ENCODE measurements around the gene ZNF146.
"Not testable (repeated sequence)": the region's sequence is repeated elsewhere in the genome, so short reads cannot be mapped to it uniquely, and the experiment has no call there.

ZNF146 gene

DNA sequence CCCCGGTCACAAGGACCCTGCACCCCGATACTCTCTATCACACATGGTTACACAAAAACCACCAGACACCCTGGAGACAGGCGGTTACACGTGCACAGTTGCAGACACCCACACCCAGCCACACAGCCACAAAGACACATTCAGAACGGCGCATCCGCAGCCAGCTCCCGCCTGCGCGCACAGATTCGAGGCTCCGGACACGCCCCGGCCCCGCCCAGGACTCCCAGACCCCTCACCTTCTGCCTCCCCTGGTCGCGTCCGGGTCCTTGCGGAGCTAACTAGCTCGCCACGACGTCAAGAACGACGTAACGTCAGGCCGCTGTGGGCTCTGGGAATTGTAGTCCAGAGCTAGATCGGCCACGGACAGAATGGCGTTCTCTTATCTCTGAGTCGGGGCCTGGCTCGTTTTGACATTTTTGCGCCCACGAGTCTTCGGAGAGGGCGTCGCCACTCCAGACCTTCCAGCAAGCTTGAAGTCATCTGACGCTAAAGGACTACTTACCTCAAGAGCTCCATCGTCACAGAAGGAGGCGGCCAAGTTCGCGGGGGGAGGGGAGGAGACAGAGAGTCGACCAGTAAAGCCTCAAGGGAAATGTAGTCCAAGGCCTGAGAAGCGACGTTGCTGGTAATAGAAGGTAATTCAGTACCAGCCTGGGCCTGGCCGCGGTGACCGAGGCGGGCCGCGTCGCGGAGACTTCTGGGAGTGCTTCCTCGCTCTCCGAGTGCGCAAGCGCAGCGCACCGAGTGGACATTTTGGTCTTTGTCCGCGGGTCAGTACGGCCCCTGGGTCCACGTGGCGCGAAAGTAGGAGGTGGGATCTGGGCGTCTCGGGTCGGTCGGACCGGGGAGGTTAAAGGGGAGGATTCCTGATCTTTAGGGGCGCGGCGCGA lies at the start of gene ZNF146, which contains the start of gene ZNF565:
Gene ZNF146, plus strand, starts transcription at position 721 of the 890 bp plus-strand sequence. CDS start 21,335 bp downstream, outside the sequence.
Gene ZNF565, minus strand, starts transcription at position 280 of the 890 bp plus-strand sequence. CDS start 12,680 bp downstream, outside the sequence.
- DNase-seq = peak; percentile 98

DNA sequence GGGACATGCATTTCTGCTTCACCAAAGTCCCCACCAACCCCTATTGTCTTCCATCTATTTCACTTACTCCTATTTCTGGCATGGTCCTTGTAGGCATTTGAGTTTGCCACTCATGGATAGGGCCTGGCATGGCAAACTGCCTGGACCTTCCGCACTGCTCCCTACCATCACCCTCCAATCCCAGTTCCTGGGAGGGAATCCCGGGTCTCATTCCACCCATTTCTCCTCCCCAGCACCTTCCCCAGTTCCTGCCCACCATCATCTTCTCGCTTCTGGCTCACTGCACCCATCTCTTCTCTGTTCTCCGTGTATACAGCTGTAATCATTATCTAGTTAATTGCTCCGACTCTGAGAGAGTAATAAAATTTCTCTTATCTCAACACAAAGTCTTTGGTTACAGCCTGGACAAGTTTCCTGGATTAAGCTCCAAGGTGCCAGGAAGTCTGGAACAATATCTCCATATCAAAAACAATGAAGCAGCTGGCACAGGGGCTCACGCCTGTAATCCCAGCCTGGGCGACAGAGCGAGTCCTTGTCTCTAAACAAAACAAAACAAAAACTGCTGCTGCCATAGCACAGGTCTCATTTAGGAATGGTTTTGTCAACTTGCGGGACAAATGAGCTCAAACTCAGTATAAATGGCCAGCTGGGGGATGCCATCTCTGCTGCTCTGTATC lies 45.7 kb upstream of the ZNF146 start:
- DNase-seq = no peak

DNA sequence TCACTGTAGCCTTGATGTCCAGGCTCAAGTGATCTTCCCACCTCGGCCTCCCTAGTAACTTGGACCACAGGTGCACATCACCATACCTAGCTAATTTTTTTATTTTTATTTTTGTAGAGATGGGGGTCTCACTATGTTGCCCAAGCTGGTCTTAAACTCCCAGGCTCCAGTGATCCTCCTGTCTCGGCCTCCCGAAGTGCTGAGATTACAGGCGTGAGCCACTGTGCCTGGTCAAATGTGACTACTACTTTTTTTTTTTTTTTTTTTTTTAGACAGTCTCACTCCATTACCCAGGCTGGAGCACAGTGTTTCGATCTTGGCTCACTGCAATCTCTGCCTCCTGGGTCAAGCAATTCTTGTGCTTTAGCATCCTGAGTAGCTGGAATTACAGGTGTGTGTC lies 42.1 kb upstream of the ZNF146 start:
- no peak for DNase-seq

DNA sequence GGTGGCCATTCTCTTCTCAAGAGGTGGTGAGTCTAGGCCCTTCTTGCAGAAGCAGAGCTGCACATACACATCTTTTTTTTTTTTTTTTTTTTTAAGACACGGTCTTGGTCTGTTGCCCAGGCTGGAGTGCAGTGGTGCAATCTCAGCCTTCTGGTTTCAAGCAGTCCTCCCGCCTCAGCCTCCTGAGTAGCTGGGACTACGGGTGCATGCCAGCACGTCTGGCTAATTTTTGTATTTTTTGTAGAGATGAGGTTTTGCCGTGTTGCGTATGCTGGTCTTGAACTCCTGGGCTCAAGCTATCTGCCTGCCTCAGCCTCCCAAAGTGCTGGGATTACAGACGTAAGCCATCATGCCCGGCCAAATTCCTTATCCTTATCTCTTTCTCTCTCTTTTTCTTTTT lies 41.1 kb upstream of the ZNF146 start:
- not testable (repeated sequence) for DNase-seq

DNA sequence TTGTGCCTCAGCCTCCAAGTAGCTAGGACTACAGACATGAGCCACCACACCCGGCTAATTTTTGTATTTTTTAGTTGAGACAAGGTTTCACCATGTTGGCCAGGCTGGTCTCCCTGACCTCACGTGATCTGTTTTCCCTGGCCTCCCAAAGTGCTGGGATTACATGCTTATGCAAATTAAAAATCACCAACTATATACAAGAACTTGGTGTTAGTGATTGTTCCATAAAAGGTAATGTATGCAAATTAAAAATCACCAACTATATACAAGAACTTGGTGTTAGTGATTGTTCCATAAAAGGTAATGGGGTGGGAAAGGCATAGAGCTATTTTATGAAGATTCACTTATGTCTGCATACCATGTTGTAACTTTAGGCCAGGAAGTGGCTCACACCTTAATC lies 35.8 kb upstream of the ZNF146 start:
- DNase-seq = not testable (repeated sequence)

DNA sequence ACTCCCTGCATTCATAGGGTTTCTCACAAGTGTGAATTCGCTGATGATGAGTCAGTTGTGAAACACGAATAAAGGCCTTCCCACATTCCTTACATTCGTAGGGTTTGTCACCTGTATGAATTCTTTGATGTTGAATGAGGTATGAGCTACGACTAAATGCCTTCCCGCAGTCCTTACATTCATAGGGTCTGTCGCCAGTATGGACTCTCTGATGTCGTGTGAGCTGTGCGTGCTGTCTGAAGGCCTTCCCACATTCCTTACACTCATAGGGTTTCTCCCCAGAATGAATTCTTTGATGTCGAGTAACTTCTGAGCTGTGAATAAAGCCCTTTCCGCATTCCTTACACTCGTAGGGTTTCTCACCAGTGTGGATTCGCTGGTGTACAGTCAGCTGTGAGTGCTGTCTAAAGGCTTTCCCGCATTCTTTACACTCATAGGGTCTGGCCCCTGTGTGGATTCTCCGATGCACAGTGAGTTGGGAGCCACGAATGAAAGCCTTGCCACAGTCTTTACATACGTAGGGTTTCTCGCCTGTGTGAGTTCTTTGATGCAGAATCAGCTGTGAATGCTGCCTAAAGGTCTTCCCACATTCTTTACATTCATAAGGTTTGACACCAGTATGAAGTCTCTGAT lies 32.2 kb upstream of the ZNF146 start:
- DNase-seq = no peak

DNA sequence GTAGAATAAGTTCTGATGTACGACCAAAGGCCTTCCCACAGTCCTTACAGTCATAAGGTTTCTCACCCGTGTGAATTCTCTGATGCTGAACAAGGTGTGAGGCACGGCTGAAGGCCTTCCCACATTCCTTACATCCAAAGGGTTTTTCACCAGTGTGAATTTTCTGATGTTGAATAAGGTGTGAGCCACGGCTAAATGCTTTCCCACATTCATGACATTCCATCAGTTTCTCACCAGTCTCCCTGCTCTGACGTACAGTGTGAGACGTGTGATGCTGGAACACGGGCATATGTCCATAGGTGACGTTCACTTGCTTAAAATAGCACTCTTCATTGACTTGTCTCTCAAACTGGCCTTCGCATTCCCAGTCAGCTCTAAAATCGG lies 31.7 kb upstream of the ZNF146 start:
- no peak for DNase-seq

DNA sequence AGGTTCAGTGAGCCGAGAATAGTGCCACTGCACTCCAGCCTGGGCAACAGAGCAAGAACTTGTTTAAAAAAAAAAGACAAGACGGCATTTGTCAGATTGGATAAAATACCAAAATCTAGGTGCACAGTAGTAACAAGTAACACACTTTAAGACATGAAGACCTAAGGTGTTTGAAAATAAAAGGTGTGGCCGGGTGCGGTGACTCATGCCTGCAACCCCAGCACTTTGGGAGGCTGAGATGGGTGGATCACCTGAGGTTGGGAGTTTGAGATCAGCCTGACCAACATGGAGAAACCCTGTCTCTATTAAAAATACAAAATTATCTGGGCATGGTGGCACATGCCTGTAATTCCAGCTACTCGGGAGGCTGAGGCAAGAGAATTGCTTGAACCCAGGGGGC lies 28.2 kb upstream of the ZNF146 start:
- DNase-seq = not testable (repeated sequence)

DNA sequence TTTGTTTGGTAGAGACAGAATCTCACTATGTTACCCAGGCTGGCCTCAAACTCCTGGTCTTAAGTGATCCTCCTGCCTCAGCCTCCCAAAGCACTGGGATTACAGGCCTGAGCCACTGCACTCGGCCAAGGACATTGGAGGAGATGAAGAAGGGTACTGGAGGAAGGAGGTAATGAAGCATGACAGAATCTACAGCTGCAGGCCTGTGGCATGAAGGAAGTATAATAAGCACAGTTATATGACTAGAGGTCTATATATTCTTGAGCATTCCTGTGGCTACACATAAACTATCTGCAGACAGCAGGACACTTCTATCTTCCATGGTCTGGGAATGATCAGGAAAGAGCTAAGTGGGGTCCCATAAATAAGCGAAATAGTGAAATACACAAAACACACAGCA lies 18.7 kb upstream of the ZNF146 start:
- no peak for DNase-seq

DNA sequence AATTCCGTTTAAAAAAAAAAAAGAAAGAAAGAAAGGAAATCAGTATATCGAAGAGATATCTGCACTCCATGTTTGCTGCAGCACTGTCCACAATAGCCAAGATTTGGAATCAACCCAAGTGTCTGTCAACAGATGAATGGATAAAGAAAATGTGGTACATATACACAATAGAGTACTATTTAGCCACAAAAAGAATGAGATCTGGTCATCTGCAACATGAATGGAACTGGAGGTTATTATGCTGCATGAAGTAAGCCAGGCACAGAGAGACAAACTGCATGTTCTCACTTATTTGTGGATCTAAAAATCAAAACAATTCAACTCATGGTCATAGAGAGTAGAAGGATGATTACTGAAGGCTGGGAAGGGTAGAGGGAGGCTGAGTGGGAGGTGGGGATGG lies 16.8 kb upstream of the ZNF146 start:
- DNase-seq = no peak

DNA sequence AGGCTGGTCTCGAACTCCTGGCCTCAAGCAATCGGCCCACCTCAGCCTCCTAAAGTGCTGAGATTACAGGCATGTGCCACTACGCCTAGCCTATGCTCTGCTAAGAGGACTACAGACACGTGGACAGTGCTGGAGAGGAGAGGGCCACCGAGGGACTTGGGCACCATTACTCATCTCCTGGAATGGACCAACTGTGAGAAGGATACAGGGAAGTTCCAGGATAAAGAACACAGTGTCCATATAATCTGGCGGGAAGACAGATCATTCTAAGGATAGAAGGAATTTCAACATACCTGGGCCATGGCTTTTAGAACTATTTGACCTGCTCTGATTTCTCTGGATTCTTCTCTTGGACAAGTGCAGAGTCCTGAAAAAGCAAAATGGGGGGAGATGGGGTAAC lies 13.2 kb upstream of the ZNF146 start:
- no peak for DNase-seq

DNA sequence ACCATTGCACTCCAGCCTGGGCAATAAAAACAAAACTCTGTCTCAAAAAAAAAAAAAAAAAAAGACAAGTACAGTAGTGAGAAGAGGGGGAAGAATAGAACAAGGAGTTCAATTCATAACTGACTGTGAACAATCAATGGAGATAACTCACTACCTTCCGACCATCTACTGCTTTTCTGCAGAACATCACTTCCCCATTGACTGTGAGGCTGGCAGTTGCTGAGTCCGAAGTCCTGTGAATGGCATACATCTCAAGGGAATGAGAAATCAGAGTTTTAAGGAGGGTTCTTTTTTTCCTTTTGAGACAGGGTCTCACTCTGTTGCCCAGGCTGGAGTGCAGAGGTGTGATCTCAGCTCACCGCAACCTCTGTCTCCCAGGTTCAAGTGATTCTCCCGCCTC lies 11.6 kb upstream of the ZNF146 start:
- no peak for DNase-seq

DNA sequence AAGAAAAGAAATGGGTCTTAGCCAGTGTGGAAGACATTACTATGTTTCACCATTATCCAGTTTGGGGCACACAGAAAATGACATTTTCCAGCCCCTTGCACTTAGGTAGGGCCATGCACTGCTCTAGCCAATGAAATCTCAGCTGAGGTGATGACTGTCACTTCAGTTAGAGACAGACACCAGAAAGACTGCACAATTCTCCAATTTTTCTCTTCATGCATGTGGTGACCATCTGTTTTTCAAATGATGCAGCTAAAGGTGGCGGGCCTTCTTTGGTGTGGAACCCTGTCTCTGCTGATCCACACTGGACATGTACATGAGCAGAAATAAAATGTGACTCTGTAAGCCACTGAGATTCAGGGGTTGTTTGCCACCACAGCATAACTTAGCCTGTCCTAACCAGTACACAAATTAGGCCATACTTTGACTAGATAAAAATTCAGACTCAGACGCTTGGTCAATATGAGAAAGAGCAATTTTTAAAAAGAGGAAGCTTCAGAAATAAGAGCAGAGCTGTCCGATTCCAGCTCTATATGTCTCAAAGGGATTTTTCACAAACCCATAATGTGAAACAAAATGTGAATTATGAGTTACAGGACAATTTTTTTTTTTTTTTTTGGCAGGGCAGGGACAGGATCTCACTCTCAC lies 7.2 kb upstream of the ZNF146 start:
- no peak for DNase-seq

DNA sequence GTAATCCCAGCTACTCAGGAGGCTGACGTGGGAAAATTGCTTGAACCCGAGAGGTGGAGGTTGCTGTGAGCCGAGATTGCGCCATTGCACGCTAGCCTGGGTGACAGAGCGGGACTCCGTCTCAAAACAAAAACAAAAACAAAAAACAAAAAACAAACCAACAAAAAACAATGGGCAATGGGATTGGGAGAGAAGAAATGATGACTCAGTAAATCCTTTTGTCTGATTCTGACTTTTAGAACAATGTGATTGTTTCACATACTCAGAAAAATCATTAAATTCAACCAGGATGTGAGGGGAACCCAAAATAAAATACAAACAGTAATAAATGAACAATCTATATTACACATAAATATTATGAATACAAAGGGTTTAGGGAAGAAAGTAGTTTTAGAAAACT lies 5.5 kb upstream of the ZNF146 start:
- DNase-seq = no peak

DNA sequence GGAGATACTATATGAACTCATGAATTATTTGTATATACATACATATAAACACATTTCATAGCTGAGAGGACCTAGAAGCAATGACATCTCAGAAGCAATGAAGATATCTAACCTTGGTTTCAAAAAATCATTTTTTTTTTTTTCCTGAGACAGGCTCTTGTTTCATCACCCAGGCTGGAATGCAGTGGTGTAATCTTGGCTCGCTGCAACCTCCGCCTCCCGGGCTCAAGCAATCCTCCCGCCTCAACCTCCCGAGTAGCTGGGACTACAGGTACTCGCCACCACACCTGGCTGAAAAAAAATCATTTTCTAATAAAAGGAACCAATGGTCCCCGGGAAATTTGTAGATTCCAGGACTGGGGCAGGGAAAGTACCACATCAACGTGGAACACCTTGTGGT lies 4.4 kb upstream of the ZNF146 start:
- DNase-seq = no peak

DNA sequence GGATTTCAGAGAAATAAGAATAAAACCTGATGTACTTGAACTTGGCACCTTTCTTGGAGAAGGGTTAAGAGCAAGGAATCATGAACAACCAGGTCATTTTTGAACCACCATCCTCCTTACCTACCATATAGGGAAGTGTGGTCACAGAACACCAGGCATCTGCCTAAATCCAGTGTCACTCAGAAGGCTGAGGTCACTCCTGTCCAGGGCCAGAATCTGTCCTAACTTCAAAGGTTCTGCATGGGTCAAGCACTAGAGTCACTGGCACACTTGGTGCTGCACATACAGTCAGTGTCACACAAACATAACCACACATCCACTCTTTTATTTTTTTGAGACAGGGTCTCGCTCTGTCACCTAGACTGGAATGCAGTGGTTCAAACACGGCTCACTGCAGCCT lies 2.0 kb upstream of the ZNF146 start:
- no peak for DNase-seq

DNA sequence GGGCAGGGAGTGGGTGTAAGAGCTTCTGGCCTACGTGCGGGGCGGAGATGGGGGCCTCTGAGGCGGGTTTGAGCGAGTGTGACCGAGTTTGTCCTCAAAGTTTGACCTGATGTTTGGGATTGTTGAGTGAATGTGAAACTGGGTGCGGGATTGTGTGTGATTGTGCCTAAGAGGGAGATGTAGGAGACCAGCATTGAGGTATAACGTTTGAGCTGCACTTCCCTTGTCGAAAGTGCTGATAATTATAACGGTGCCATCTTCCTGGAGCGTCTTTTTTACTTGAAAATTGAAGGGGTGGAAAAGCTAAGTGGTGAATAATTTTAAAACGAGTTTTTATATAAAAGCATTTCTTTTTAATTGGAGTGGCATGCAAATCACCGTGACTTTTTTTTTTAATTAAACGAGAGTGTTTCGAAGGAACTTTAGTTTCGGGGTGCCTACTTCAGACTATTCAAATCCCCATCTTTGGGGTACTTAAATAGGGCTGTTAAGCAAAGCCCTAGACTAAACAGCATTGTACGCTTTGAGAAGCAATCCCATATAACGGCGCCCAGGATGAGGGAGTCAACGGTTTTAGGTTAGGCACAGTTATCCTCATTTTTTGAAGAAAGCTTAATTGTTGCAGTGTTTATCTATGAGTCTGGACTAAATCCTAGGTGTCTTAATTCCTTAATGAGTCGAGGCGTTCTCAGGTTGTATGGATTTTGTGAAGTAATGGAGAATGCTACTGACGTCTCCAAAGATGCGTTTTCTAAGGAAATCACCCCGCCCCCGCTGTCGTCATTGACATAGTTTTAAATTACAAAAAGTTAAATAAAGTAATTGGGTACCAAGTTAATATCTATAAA lies 594 bp downstream of the ZNF146 start:
- peak; percentile 7 for DNase-seq

DNA sequence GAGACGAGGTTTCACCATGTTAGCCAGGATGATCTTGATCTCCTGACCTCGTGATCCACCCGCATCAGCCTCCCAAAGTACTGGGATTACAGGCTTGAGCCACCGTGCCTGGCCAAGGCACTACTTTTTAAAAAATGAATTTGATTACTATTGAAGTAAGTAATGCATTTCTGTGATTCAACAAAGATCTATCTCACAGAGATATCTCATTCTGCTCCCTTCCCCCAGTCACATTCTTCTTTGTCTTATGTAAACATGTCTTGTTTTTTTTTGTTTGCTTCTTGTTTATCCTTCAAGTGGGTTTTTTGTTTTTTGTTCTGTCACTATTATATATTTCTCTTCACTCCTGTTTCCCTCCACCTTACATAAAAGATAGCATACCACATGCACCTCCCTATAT lies 6.6 kb downstream of the ZNF146 start:
- no peak for DNase-seq

DNA sequence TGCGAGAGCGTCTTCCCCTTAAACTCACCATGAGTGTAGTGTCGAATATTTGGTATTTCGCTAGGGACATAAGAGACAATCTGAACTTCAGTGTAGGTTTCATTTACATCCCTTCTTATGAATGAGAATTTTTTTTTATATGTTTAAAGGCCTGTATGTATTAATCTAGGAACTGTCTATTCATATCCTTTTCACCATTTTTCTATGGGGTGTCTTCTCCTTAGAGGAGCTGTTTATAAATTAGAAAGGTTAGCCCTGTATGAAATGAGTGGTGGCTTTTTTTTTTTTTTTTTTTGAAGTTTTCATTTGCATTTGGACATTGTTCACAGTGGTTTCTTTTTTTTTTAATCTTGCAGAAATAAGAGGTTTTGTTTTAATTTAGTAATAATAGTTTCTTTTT lies 7.6 kb downstream of the ZNF146 start:
- DNase-seq = no peak

DNA sequence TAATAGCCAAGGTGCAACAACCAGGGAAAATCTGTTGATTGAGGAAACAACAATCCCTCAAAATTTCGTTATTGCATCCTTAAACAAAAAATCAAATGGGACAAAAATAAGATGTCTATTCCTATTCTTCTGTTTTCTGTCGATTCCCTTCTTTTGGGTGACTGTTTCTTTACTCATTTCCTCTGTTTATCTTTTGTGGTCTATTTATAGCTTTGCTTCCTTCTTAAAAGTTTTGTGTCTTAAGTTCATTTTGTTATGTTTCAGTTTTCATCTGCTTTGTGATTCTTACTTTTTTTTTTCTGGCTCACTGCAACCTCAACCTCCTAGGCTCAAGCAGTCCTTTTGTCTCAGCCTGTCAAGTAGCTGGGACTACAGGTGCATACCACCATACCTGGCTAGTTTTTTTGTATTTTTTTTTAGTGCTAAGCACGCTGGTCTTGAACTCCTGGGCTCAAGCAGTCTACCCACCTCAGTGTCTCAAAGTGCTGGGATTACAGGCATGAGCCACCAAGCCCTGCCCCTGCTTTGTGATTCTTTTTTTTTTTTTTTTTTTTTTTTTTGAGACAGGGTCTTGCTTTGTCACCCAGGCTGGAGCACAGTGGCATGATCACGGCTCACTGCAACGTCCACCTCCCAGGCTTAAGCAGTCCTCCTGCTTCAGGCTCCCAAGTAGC lies 10.4 kb downstream of the ZNF146 start:
- DNase-seq = no peak

DNA sequence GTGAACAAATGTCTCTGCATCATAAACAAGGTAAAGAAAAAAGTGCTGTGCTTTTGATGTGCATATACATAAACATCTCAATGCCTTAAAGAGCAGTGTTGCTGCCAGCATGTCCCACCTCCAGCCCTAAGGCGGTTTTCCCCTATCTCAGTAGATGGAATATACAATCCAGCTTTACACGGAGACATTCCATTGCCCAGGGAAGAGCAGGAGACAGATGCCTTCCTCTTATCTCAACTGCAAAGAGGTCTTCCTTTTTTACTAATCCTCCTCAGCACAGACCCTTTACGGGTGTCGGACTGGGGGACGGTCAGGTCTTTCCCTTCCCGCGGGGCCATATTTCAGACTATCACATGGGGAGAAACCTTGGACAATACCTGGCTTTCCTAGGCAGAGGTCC lies 18.7 kb downstream of the ZNF146 start:
- DNase-seq = not testable (repeated sequence)
